Astrocyte (in vitro differentiated cells and primary cell): ENCODE results near the gene ABHD15. TPM values are rescaled to one million over a fixed set of nuclear protein-coding genes. Genes with fewer than 3 reads are reported as not detected.

Source experiments
- DNase-seq: peaks from one replicate; pipeline ENCODE4 v3.0.0-alpha.2; 2010; ENCODE audit warnings: low read depth
- FAIRE-seq: peaks from 2 replicates; lab custom pipeline; 2011; peaks lifted over from hg19 to GRCh38; lab: Jason Lieb, UNC
- H2AFZ ChIP-seq: 2 replicates; pipeline ENCODE4 v1.6.0; 2012; ENCODE audit warnings: low read depth, low read length, inconsistent platforms
- H3K27ac ChIP-seq: 2 replicates; pipeline ENCODE4 v1.5.1; 2011; ENCODE audit warnings: low read depth, low read length, inconsistent platforms
- H3K27me3 ChIP-seq: 2 replicates; pipeline ENCODE4 v1.6.0; 2011; ENCODE audit warnings: low read length, inconsistent platforms; ENCODE audit not compliant: insufficient read depth
- H3K36me3 ChIP-seq: 2 replicates; pipeline ENCODE4 v1.5.1; 2011; ENCODE audit warnings: low read length, inconsistent platforms; ENCODE audit not compliant: insufficient read depth
- H3K4me1 ChIP-seq: 2 replicates; pipeline ENCODE4 v1.5.1; 2011; ENCODE audit warnings: low read length, inconsistent platforms; ENCODE audit not compliant: insufficient read depth
- H3K4me2 ChIP-seq: 2 replicates; pipeline ENCODE4 v1.6.0; 2012; ENCODE audit warnings: low read length, inconsistent platforms
- H3K4me3 ChIP-seq: 2 replicates; pipeline ENCODE4 v1.5.1; 2011; ENCODE audit warnings: low read depth, mild to moderate bottlenecking, low read length, inconsistent platforms; ENCODE audit not compliant: insufficient read depth
- H3K79me2 ChIP-seq: 2 replicates; pipeline ENCODE4 v1.6.0; 2012; ENCODE audit warnings: mild to moderate bottlenecking, low read length, inconsistent platforms; ENCODE audit not compliant: insufficient read depth
- H3K9ac ChIP-seq: 2 replicates; pipeline ENCODE4 v1.6.0; 2012; ENCODE audit warnings: mild to moderate bottlenecking, low read length, inconsistent platforms
- H3K9me3 ChIP-seq: 2 replicates; pipeline ENCODE4 v1.5.1; 2012; ENCODE audit warnings: low read depth, mild to moderate bottlenecking, low read length, inconsistent platforms; ENCODE audit not compliant: insufficient read depth
- H4K20me1 ChIP-seq: 2 replicates; pipeline ENCODE4 v1.6.0; 2012; ENCODE audit warnings: low read length, inconsistent platforms; ENCODE audit not compliant: insufficient read depth
- H3K27ac Mint-ChIP-seq: one replicate; pipeline ENCODE4 v1.8.0; 2021; ENCODE audit warnings: mild to moderate bottlenecking, mixed read lengths; ENCODE audit not compliant: unreplicated experiment
- H3K27me3 Mint-ChIP-seq: one replicate; pipeline ENCODE4 v1.8.0; 2021; ENCODE audit warnings: low read depth, mixed read lengths; ENCODE audit not compliant: unreplicated experiment
- H3K36me3 Mint-ChIP-seq: one replicate; pipeline ENCODE4 v1.8.0; 2021; ENCODE audit warnings: low read depth, mixed read lengths; ENCODE audit not compliant: unreplicated experiment
- H3K4me1 Mint-ChIP-seq: one replicate; pipeline ENCODE4 v1.8.0; 2021; ENCODE audit warnings: low read depth, mixed read lengths; ENCODE audit not compliant: unreplicated experiment
- H3K4me3 Mint-ChIP-seq: one replicate; pipeline ENCODE4 v1.8.0; 2021; ENCODE audit warnings: mild to moderate bottlenecking, moderate library complexity, mixed read lengths; ENCODE audit not compliant: unreplicated experiment
- H3K9me3 Mint-ChIP-seq: one replicate; pipeline ENCODE4 v1.8.0; 2021; ENCODE audit warnings: mild to moderate bottlenecking, mixed read lengths; ENCODE audit not compliant: unreplicated experiment
- EZH2 ChIP-seq: IDR thresholded peaks from 2 replicates; pipeline ENCODE4 v1.6.1; 2012; ENCODE audit warnings: mild to moderate bottlenecking, low read length, inconsistent platforms; ENCODE audit not compliant: insufficient read depth
- total RNA-seq: library from RNA; stranded (reverse); gene quantifications from 2 replicates; pipeline ENCODE4 v1.2.1, GENCODE V29; 2021
- TF ChIP-seq, protein P1 (sequence below): IDR thresholded peaks from 2 replicates; pipeline ENCODE4 v1.5.1; 2011; ENCODE audit warnings: low read depth, mild to moderate bottlenecking, inconsistent platforms, low read length, moderate library complexity; ENCODE audit not compliant: insufficient read depth

The ABHD15 gene
- total RNA-seq, 1 donor from 2014 or later = 8.6 TPM

DNA sequence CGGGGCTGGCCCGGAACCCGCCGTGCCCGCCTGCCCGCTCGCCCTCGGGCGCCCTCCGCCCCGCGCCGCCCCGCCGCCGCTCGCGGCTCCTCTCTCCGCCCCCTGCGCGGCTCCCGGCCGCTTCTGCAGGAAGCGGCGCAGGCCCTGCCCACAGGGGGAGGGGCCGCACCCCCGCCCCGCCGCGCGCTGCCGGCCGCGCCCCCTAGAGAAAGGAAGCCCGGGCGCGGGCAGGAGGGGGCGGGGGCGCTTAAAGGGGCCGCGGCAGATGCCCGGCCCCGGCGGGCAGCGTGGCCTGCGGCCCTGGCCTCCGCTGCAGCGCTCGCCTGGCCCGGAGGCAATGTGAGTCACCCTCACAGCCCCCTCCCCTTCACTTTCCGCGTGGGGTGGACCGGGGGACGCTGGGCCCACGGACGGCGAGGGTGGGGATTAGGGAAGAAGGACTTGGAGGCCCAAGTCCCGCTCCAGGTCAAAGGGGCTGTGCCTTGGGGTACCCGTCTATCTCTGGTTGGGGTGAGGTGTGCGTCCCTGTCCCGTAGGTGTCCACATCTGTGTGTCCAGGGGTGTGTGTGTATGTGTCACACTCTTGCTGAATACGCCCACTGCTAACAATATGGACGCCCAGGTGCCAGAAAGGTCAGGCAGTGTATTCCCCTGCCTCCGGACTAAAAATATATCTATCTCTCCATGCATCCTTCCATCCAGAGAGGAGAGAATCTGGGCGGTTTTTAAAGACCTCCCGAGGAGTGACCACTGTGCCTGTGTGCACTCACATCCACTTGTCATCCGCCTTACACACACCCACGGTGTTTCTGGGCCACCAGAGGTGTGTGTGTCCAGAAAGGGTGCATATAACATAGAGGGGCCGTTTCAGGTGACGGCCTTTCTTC, 22.9 kb upstream of the ABHD15 start, which contains the start of gene GIT1:
TSS of gene GIT1 (minus strand) at position 125 of the 887 bp plus-strand sequence. CDS start 270 bp downstream, outside the sequence.
- H3K27ac Mint-ChIP-seq = peak within 1 kb of the TSS; percentile 81
- Histone ChIP-seq H3K27me3 (no peaks in the 10 kb centered on the region), H3K36me3 (no peaks in the 10 kb centered on the region), H3K27ac (peak within 1 kb of the TSS; percentile 60), H4K20me1 (peaks cover 51% of the 10 kb centered on the region), H2AFZ (peak within 1 kb of the TSS; percentile 84), H3K9me3 (no peaks in the 10 kb centered on the region), H3K79me2 (peaks cover 43% of the 10 kb centered on the region), H3K4me3 (peak within 1 kb of the TSS; percentile 81), H3K4me1 (peaks cover 66% of the 10 kb centered on the region), H3K4me2 (peak within 1 kb of the TSS; percentile 91), H3K9ac (peak within 1 kb of the TSS; percentile 79)
- H3K4me3 Mint-ChIP-seq = peak within 1 kb of the TSS; percentile 93
- no peaks in the 10 kb centered on the region for H3K36me3 Mint-ChIP-seq
- FAIRE-seq (no peak), DNase-seq (peak; percentile 57)
- peaks cover 13% of the 10 kb centered on the region for H3K4me1 Mint-ChIP-seq
- no peaks in the 10 kb centered on the region for H3K27me3 Mint-ChIP-seq
- TF ChIP-seq, protein P1, sequence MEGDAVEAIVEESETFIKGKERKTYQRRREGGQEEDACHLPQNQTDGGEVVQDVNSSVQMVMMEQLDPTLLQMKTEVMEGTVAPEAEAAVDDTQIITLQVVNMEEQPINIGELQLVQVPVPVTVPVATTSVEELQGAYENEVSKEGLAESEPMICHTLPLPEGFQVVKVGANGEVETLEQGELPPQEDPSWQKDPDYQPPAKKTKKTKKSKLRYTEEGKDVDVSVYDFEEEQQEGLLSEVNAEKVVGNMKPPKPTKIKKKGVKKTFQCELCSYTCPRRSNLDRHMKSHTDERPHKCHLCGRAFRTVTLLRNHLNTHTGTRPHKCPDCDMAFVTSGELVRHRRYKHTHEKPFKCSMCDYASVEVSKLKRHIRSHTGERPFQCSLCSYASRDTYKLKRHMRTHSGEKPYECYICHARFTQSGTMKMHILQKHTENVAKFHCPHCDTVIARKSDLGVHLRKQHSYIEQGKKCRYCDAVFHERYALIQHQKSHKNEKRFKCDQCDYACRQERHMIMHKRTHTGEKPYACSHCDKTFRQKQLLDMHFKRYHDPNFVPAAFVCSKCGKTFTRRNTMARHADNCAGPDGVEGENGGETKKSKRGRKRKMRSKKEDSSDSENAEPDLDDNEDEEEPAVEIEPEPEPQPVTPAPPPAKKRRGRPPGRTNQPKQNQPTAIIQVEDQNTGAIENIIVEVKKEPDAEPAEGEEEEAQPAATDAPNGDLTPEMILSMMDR = no peak
- no peak for TF ChIP-seq EZH2
- H3K9me3 Mint-ChIP-seq = no peaks in the 10 kb centered on the region

DNA sequence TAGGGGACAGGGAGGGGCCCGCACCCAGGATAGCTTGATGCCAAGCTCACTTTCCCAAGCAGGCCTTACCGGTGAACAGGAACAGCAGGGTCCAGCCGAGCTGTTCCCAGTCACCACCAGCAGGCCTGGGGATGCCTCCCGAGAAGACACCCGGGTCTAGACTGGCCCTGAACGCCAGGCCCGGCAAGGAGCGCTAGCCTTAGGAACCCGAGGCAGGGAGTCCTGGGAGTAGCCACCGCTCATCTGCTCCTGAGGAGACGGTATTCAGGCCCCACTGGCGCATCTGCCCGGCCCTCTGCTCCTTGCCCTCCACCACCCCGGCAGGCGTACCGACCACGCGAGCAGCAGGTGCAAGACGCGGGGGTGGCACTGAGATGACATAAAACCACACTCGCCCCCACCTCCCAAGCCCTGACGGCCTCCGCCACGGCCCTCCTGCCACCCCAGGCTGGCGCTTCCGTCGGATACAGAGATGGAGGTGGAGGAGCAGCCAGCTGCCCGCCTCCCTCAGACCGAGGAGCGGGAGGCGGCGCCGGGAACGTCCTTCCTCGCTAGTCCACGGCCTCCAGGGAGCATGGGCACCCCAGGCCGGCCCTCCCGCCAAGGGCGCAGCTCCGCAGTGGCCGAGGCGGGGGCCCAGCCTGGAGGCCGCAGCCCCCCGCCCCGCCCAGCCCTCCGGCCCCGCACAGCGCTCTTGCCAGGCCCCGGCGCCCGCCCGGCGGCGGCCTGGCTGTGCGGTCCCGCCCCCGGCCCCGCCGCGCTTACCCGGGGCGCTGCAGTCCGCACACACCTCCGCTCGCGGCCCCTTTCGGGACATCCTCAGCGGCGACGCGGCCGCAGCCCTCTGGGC, 21.9 kb upstream of the ABHD15 start:
- peak overlapping the region; percentile 67 for H2AFZ ChIP-seq
- Mint-ChIP-seq H3K27ac (no peak overlapping the region), H3K27me3 (no peaks in the 10 kb centered on the region), H3K4me3 (peak overlapping the region; percentile 93), H3K36me3 (no peaks in the 10 kb centered on the region), H3K4me1 (peaks cover 21% of the 10 kb centered on the region), H3K9me3 (no peaks in the 10 kb centered on the region)
- peak overlapping the region; percentile 25 for H3K27ac ChIP-seq
- H3K36me3 ChIP-seq = no peaks in the 10 kb centered on the region
- TF ChIP-seq, protein P1 = no peak
- no peak for TF ChIP-seq EZH2
- no peaks in the 10 kb centered on the region for H3K27me3 ChIP-seq
- H3K9me3 ChIP-seq = no peaks in the 10 kb centered on the region
- H3K4me2 ChIP-seq = peak overlapping the region; percentile 88
- H3K4me3 ChIP-seq = peak overlapping the region; percentile 81
- H3K4me1 ChIP-seq = peaks cover 72% of the 10 kb centered on the region
- H4K20me1 ChIP-seq = peaks cover 51% of the 10 kb centered on the region
- H3K9ac ChIP-seq = peak overlapping the region; percentile 79
- FAIRE-seq (no peak), DNase-seq (peak; percentile 11)
- peaks cover 52% of the 10 kb centered on the region for H3K79me2 ChIP-seq
